H1 (cell line): ENCODE data around the gene LRP3. TPM values are rescaled to one million over a fixed set of nuclear protein-coding genes. Genes with fewer than 3 reads are reported as not detected.

Experiments used
- CHD7 ChIP-seq: fragments of 300-600 bp; sonication (generic); IDR thresholded peaks from 2 replicates; pipeline ENCODE4 v1.7.1; 2012; ENCODE audit warnings: low read length, moderate library complexity, mild to moderate bottlenecking, inconsistent platforms; ENCODE audit not compliant: insufficient replicate concordance
- SRF ChIP-seq: IDR thresholded peaks from 2 replicates; pipeline ENCODE4 v1.6.1; 2011; ENCODE audit warnings: mild to moderate bottlenecking, low read depth, low read length, moderate library complexity
- TAF1 ChIP-seq: IDR thresholded peaks from 2 replicates; pipeline ENCODE4 v1.6.1; 2011; ENCODE audit warnings: mild to moderate bottlenecking, low read depth, low read length
- polyA plus RNA-seq, 7 experiments: library from polyadenylated mRNA; depleted of rRNA in 3 of 7; stranded (reverse) in 5 of 7; unstranded in 2 of 7; fragments of >200 nt in 5 of 7; fragments of 200-250 nt in 2 of 7; gene quantifications; 1 replicate in 5 of 7; 2 replicates in 1 of 7; 4 replicates in 1 of 7; pipeline versions ENCODE4 v1.2.1 to v1.2.3, GENCODE V29; 2011 to 2013; ENCODE audit warnings: missing spikeins in 2 of 7, mixed read lengths in 2 of 7
- total RNA-seq: library from RNA; stranded (reverse); fragmentation: NEBNext Ultra II Directional; extraction: Animal tissue kit (Norgen Biotek cat#: 25700); gene quantifications from 2 replicates; pipeline ENCODE4 v1.2.1, GENCODE V29; 2021

The LRP3 gene
- total and polyA plus RNA-seq, 2 of the 8 experiments (the other 6 are each of a cell fraction or from before 2014, with no cell fraction given): 30.3 to 33.7 TPM

- no peak for TF ChIP-seq CHD7
- no peak for TF ChIP-seq TAF1
- TF ChIP-seq SRF: no peak
Measured at GRCh38 chr19:33238481-33239149, 44.5 kb downstream of the LRP3 start (continued).
